GM18868 (cell line): ENCODE results near the gene EPRS1.
A peak's percentile ranks its signal among the peaks of the same experiment; 100 is the strongest.

ENCODE experiments used
- ATAC-seq: cut with Tn5 transposase; IDR thresholded peaks from one replicate; pipeline ENCODE4 v1.9.1; 2021; ENCODE audit warnings: mild to moderate bottlenecking, moderate library complexity; ENCODE audit not compliant: unreplicated experiment

The EPRS1 gene

DNA sequence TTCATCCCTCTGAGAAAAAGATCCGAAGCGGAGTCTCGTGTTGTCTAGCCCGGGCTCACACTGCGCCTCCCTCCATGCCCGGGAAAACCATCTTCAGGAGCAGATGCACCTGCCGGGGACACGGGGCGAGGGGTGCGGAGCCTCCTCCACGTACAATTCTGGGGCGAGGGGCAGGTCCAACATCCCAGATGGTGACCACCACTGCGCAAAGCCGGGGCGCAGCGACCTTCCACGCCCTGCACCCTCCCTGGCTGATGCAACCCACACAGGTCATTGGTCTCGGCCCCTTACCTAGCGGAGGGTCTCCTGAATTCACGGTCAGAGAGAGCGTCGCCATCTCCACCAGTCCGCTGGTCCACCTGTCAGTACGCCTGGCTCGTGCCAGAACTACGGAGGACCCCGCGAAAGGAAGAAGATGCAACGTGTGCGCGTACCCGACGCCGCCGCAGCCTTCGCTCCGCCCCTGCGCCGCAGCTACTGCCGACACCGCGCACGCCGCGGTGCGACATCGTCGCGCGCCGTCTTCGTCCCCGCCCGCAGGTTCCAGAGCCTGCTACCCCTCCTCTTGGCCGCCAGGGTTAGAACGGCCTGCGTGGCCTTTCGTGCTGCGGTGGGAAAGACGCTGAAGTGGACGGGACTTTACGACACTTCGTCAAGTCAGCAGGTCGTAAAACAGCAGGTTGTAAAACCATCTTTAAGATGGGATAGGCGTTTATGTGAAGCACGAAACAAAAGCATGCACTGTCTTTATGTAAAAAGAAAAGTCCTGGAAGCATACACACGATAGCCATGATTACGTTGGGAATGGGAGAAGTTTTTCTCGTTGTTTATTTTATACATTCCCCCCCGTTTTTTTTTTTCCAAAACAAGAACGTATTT lies at the start of gene EPRS1:
TSS of gene EPRS1 (minus strand) at position 454 of the 879 bp plus-strand sequence. CDS start at position 337, 117 bp downstream.
- peak; percentile 99 for ATAC-seq

DNA sequence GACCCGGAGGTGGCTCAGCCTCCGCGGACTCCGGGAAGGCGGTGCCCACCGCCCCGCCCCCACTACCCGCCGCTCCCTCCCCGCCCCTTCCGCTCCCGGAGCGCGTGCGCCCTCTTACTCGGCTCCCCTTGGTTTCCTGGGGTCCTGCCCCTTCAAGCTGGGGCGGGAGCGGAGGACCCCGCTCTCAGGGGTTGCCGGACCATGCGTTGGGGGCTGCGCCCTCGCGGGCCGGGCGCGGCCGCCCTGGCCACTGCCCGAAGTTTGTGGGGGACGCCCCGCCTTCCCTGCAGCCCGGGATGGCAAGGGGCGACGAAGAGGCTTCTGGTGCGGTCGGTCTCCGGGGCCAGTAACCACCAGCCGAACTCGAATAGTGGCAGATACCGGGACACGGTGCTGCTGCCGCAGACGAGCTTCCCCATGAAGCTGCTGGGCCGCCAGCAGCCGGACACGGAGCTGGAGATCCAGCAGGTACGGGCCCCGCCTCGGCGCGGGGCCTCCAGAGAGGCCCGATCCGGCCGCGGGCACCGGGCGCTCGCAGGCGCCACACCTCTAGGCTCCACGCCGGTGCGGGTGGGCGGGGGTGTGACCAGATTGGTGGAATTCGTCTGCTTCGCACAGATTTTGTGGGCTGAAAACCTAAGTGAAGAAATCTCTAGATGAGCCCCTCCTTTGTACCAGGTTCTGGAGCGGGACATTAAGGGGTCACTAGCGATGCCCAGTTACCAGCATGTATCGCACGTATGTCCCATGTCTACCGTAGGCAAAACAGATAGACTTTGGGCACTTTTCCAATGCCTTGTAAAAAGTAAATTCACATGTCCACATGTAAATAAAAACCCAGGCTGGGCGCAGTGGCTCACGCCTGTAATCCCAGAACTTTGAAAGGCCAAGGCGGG lies 48.0 kb upstream of the EPRS1 start, which contains the start of gene IARS2:
TSS of gene IARS2 (plus strand) at position 117 of the 896 bp plus-strand sequence. CDS start at position 202, 85 bp downstream.
- peak; percentile 70 for ATAC-seq

DNA sequence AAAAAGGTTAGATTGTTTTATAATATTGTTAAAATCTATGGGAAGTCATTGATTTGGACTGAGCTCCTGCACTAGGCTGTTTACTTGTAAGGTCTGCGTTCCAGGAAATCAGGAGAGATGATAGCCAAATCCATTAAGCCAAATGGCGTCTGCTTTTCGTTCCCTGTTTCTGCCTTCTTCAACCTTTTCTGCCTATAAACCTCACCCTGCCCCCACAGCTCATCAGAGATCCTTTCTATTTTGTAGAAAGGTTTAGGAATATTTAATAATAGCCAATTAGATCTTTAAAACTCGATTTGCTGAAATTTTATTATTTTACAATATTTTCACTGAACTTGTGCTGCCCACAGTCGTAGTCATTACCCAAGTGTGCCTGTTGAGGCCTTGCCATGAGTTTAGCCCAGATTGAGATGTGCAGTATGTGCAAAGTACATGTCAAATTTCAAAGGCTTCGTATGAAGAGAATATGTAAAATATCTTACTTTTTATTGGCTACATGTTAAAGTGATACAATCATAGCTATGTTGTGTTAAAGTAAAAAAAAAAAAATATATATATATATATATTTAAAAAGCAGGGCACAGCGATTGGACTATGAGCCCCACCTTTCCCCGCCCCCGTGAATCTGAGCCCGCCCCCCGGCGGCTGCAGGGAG lies 47.2 kb upstream of the EPRS1 start:
- ATAC-seq, result peak; percentile 9

DNA sequence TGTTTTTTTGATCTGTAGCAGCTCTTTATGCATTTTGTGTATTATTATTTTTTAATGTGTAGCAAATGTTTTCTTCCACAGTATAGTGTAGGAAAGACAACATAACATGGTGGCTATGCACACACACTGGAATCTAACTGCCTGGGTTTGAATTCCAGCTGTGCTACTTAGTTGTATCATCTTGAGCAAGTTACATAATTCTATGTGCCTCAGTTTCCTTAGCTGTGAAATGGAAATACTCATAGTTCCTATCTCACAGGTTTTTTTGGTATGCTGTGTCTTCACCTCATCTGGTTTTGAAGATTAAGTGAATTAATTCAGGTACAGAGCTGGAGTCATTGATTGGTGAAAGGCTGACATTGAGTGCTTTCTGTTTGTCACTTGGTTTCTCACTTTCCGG lies 46.4 kb upstream of the EPRS1 start:
- no peak for ATAC-seq

DNA sequence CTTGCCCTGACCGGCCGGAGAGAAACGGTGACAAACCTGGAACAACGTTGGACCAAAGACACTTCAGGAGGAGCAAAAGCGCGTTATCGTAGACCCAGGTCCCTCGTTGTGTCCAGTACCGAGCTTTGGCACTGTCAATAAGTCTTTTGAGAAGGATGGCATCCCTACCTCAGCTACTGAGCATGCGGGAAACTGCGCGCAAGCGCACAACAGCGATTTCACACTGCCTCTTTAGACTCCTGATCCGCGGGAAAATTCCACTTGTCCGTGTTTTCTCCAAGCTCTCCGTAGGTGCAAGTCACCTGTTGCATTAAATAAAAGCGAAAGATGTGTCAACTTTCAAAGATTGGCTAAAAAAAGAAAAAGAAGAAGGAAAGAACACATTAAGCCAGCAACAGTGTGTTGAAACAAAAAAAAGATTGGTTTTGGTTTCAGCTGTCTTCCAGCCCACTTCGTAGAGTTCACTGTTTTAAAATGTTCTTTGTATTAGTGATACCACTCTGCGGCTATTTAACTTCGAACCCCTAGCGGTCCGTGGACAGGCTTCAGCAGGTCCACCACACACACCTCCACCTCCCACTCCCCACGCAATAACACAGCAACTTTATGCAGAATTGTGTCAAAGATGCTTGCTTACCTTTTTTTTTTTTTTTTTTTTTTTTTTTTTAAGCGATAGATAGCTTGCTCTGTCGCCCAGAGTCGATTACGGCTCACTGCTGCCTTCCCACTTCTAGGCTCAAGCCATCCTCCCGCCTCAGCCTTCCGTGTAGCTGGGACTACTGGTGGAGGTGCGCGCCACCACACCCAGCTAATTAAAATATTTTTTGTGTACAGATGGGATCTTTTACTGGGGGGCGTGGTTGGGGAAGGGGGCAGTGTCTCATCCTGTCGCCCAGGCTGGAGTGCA lies 43.6 kb upstream of the EPRS1 start, which contains the start of gene BPNT1:
TSS of gene BPNT1 (minus strand) at position 139 of the 907 bp plus-strand sequence. CDS start 9,942 bp downstream, outside the sequence.
- ATAC-seq, result peak; percentile 53

DNA sequence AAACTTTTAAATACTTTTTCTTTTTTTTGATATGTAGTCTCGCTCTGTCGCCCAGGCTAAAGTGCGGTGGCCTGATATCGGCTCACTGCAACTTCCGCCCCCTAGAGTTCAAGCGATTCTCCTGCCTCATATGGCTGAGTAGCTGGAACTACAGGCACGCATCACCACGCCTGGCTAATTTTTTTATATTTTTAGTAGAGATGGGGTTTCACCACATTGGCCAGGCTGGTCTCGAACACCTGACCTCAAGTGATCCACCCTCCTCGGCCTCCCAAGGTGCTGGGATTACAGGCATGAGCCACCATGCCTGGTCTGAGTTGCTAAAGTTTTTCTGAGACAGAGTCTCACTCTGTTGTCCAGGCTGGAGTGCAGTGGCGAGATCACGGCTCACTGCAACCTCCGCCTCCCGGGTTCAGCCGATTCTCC lies 40.0 kb upstream of the EPRS1 start:
- ATAC-seq, result peak; percentile 60

DNA sequence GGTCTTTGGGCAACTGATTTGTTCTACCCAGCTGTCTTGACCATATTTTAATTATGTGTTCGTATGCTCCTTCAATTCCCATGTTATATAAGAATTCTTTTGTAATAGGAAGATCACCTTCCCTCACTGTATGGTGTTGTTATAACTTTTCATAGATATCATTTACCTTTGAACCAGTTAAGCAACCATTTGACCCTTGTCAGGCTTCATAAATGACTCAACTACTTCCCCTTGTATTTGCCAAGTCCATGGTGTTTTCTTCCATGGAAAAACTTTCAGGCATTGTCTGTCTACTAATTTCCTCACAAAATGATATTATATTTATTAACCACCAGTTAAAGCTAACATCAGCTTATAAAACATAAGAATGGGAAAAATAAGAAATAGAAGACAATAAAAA lies 38.2 kb upstream of the EPRS1 start:
- no peak for ATAC-seq

DNA sequence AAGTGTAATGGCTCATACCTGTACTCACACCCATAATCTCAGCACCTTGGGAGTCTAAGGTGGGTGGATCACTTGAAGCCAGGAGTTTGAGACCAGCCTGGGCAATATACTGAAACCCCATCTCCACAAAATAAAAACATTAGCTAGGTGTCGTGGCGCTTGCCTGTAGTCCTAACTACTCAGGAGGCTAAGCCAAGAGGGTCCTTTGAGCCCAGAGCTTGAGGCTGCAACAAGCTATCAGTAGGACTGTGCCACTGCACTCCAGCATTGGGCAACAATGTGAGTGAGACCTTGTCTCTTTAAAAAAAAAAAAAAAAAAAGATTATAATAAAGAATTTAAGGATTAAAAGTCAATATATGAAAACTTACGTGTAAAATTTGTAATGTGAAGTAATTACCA lies 31.6 kb upstream of the EPRS1 start:
- ATAC-seq, result no peak

DNA sequence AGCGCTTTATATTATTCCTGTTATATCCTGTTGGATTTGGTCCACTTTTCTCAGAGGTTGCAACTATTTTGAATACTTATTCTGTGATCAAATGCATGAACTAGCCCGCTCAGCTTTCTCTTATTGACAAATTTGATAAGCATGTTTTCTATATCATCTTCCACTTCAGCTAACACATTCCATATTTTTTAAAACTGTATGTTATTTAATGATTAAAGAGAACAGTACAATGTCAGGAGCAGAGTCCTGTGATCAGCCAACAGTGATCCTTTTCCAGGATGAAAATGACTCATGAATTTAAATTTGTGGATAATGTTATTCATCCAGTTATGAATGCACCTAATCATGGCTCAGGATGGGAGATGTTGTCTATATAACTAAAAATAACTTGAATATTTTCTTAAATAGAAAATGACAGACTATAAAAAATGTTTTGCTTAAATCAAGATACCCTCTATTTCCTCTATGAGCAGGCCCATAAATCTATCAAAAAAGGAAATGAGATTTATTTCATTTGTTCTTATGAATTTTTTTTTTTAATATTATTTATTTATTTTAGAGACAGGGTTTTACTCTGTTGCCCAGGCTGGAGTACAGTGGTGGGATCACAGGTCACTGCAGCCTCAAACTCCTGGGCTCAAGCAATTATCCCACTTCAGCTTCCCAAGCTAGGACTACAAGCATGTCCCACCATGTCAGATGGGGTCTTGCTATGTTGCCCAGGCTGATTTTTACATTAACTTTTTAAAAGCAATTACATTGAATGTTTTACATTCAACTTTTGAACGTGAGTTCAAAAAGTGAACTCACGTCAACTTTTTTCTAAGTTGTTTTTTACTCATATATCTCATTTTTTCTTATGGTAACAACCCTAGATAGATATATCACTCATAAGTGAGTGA lies 30.8 kb upstream of the EPRS1 start:
- ATAC-seq, result no peak

DNA sequence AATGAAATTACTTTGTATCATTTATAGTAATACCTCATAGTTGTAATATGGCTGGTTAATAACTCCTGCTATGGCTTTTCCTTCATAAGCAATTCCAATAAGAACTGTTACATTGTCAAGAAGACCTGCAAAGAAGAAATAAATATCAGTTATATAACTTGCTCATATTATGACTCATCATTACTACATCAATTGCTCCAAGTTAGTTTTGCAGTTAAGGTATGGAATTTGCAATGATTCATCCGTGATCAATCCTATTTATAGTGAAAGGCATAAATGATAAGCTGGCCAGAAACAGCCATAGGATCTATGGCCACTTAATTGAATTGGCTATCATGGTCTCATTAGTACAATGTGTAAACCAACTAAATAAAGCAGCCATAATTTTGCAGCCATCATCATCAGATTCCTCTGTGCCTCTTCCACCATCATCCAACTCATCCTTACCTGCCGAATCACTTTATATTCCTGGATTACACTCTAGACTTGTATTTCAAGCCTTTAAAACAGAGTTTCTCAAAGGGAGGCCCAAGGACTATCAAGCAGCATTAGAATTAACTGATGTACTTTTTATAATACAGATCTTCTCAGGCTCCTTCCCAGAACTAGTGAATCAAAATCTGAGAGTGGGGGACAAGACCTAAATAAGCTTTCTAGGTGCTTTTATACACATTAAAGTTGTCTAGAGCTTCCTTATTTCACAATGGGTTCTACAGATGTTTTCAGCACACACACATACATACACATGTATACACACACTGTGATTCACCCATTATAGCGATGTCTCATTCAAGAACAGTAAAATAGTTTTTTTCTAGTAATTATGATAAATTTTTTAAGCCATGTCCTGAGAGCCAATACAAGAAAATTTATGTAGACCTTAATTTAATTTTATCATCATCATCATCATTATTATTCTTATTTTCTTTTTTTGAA lies 21.2 kb upstream of the EPRS1 start:
- no peak for ATAC-seq

DNA sequence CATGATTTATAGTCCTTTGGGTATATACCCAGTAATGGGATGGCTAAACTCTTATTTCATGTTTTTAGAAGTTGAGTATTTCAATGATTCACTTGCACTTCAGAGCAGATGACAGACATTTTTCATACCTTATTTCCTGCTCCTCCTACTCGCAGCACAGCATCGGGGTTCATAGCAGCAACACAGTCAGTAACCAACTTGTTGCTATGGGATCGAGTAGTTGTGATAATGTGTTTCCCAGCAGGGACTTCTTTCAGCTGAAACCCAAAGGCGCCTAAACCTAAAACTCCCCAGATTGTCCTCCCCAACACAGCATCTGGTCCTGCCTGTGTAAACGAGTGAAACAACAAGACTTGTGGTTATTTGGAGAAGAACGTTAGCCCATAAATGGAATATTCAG lies 16.3 kb upstream of the EPRS1 start:
- no peak for ATAC-seq

DNA sequence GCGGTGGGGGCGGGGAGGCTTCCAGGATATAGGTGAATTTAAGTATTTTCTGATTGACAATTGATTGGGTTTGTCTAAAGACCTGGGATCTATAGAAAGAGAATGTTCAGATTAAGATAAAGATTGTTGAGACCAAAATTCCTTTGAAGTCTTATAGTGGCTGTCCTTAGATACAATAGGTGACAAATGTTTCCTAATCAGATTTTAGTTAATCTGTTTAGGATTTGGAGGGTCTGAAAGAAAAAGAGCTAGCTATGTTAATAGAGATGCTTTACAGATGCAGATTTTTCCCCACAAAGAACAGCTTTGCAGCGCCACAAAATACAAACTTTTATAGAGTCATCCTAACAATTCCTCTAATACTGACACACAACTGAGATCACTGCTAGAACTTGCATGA lies 14.6 kb upstream of the EPRS1 start:
- no peak for ATAC-seq

DNA sequence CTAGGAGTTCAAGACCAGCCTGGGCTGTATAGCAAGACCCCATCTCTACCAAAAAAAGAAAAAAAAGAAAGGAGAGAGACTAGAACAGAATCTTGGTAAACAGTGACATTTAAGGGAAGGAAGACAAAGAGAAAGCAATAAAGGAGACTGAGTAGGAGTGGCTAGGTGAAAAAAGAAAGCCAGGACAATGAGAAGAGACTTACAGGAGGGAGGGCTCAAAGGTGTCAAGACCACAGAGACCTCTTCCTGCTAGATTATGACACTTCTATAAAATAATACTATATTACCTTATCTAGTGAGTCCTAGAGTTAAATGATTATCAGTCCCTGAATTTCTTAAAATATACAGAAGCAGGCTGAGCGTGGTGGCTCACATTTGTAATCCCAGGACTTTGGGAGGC lies 10.1 kb upstream of the EPRS1 start:
- no peak for ATAC-seq

DNA sequence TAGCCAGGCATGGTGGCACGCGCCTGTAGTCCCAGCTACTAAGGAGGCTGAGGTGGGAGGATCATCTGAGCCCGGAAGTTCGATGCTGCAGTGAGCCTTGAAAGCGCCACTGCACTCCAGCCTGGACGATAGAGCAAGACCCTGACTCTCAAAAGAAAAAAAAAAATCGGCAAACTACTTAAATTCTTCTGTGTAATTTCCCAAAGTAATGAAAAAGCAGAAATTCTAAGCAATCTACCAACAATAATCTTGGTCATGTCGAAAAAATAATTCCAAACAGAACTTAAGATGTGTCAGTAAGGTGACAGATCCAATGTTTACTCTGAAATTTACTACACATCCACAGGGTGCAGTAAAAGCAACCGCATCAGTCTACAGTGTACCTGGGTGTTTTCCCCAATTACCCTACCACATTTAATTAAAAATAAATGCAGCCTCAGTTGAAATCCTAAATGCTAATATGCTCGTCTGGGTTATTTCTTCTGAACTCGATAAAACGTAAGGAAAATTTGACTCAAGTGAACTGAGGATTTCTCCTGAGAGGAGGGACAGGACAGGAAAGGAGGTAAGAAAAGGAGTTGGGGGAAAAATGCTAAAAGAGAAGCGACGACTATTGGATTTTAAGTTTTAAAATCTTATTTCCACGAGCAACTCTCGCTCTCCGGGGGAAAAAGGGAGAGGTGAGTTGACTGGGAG lies 801 bp downstream of the EPRS1 start:
- ATAC-seq, result peak; percentile 18

DNA sequence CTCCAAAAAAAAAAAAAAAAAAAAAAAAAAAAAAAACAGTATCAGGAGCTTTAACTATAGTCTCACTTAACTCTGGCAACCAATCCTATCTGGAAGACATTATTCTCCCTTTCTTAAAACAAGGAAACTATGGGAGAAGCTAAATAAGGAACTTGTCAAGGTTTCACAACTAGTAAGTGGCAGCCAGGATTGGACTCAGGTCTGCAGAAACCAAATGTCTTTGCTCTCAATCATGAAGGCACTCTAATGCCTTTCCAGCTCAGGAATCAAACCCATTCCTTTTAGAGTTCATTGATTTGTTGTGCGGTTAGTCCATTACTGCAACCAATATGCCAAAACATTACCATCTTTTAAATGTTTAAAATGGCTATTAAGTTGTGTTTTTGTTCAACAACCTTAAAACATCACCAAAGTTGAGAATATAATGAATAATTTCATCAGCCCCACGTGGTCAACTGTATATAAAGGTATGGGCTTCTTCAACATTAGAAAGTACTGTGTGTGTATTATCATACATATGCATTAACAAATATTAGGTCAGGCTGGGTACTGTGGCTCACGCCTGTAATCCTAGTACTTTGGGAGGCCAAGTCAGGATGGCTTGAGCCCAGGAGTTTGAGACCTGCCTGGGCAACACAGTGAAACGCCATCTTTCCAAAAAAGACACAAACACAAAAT lies 1.5 kb downstream of the EPRS1 start:
- ATAC-seq, result no peak

DNA sequence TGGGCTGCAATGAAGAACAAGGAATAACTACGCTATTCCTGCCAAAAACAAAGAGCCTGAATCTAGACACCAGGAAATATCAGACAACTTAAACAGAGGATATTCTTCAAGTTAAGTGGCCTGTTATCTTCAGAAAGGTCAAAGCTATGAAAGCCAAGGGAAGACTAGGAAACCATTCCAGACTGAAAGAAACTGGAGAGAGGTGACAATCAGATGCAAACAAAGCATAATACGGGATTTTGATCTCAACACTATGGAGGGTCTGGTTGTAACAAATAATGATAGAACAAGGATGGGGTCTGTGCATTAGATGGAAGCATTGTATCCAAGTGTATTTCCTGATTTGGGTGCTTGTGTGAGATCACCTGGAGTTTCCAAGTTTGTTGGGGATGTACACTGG lies 2.7 kb downstream of the EPRS1 start:
- no peak for ATAC-seq
